H1 (cell line): ENCODE data around the gene ADAM19. TPM values are rescaled to one million over a fixed set of nuclear protein-coding genes. Genes with fewer than 3 reads are reported as not detected.

ENCODE experiments used
- CTCF ChIA-PET: fragments of 300-600 bp; sonication (Branson Sonifier 250); formaldehyde crosslinking; loops from one replicate; lab custom pipeline; 2021; ENCODE audit not compliant: partially characterized antibody; lab: Charles Lee
- POLR2A ChIA-PET: fragments of 300-600 bp; sonication (Branson Sonifier 250); formaldehyde crosslinking; loops from one replicate; lab custom pipeline; 2021; ENCODE audit warnings: inconsistent platforms; ENCODE audit not compliant: partially characterized antibody; lab: Charles Lee
- DNase-seq, 2 experiments: peaks; one replicate each; pipeline versions ENCODE4 v3.0.0 to v3.0.0-alpha.2; 2010 to 2022; ENCODE audit warnings: low spot score in 2 of 2, low read depth in 1 of 2, mixed read lengths in 1 of 2
- FAIRE-seq: peaks from 2 replicates; lab custom pipeline; 2011; peaks lifted over from hg19 to GRCh38; lab: Jason Lieb, UNC
- H2AFZ ChIP-seq: 2 replicates; pipeline ENCODE4 v1.8.1; 2012; ENCODE audit warnings: low read length, inconsistent platforms
- H2AK5ac ChIP-seq: 2 replicates; pipeline ENCODE4 v1.6.1; 2013; ENCODE audit warnings: low read depth, low read length
- H2BK120ac ChIP-seq: replicated peaks from 2 replicates; pipeline ENCODE3; 2013; ENCODE audit warnings: low read depth, low read length, inconsistent platforms
- H2BK12ac ChIP-seq: 2 replicates; pipeline ENCODE4 v1.6.1; 2013; ENCODE audit warnings: low read depth, low read length
- H2BK15ac ChIP-seq: 2 replicates; pipeline ENCODE4 v1.6.1; 2013; ENCODE audit warnings: low read length
- H2BK20ac ChIP-seq: 2 replicates; pipeline ENCODE4 v1.6.1; 2013; ENCODE audit warnings: low read length
- H2BK5ac ChIP-seq: 2 replicates; pipeline ENCODE4 v1.6.1; 2013; ENCODE audit warnings: low read depth, low read length
- H3K14ac ChIP-seq: 2 replicates; pipeline ENCODE4 v1.6.1; 2013; ENCODE audit warnings: inconsistent platforms; ENCODE audit not compliant: insufficient read length
- H3K18ac ChIP-seq: 2 replicates; pipeline ENCODE4 v1.6.1; 2013; ENCODE audit warnings: low read length; ENCODE audit errors: extremely low read depth
- H3K23ac ChIP-seq: 2 replicates; pipeline ENCODE4 v1.6.1; 2013; ENCODE audit warnings: inconsistent platforms; ENCODE audit not compliant: insufficient read length
- H3K23me2 ChIP-seq: 2 replicates; pipeline ENCODE4 v1.6.1; 2013; ENCODE audit warnings: low read depth, low read length
- H3K27ac ChIP-seq: 2 replicates; pipeline ENCODE4 v1.6.1; 2011; ENCODE audit warnings: low read depth, low read length, inconsistent platforms
- H3K27me3 ChIP-seq, 4 experiments: replicated peaks in 1 of 4; 1 replicate in 1 of 4; 2 replicates in 3 of 4; pipeline versions ENCODE4 v1.6.1 to v1.8.1; 2011 to 2013; ENCODE audit warnings: low read length in 3 of 4, mild to moderate bottlenecking in 3 of 4, inconsistent platforms in 2 of 4, mixed read lengths in 2 of 4, moderate library complexity in 1 of 4; ENCODE audit not compliant: control insufficient read depth in 3 of 4, insufficient read depth in 3 of 4; ENCODE audit errors: extremely low read depth in 1 of 4
- H3K36me3 ChIP-seq, 4 experiments: 2 replicates each; pipeline versions ENCODE4 v1.6.1 to v1.8.1; 2011 to 2013; ENCODE audit warnings: mild to moderate bottlenecking in 4 of 4, low read length in 3 of 4, moderate library complexity in 2 of 4, control low read depth in 1 of 4, inconsistent platforms in 1 of 4; ENCODE audit not compliant: insufficient read depth in 4 of 4, control insufficient read depth in 2 of 4
- H3K4ac ChIP-seq: replicated peaks from 2 replicates; pipeline ENCODE3; 2013; ENCODE audit warnings: low read length, low read depth, mixed read lengths, inconsistent platforms; ENCODE audit not compliant: insufficient read length
- H3K4me1 ChIP-seq, 4 experiments: replicated peaks in 1 of 4; 1 replicate in 1 of 4; 2 replicates in 3 of 4; pipeline versions ENCODE4 v1.6.1 to v1.8.1; 2011 to 2013; ENCODE audit warnings: low read length in 3 of 4, inconsistent platforms in 2 of 4, mixed read lengths in 1 of 4; ENCODE audit not compliant: insufficient read depth in 4 of 4, control insufficient read depth in 3 of 4
- H3K4me2 ChIP-seq, 2 experiments: 2 replicates each; pipeline versions ENCODE4 v1.6.1 to v1.8.1; 2011 to 2013; ENCODE audit warnings: low read depth in 2 of 2, low read length in 2 of 2, control low read depth in 1 of 2, inconsistent platforms in 1 of 2, mild to moderate bottlenecking in 1 of 2; ENCODE audit not compliant: insufficient read depth in 1 of 2
- H3K4me3 ChIP-seq, 4 experiments: fragments of 200-600, 300-600 bp in 1 of 4; sonication (generic), shearing (Covaris generic), sonication (Bioruptor Twin) in 1 of 4; 2 replicates each; pipeline versions ENCODE4 v1.5.1 to v1.8.1; 2011 to 2016; ENCODE audit warnings: low read length in 4 of 4, low read depth in 3 of 4, control low read depth in 2 of 4, inconsistent platforms in 2 of 4, mild to moderate bottlenecking in 2 of 4, mixed read lengths in 1 of 4, moderate library complexity in 1 of 4; ENCODE audit not compliant: insufficient read depth in 2 of 4; ENCODE audit errors: extremely low read depth in 1 of 4
- H3K56ac ChIP-seq: replicated peaks from 2 replicates; pipeline ENCODE3; 2013; ENCODE audit warnings: low read depth, mild to moderate bottlenecking, mixed read lengths, low read length, inconsistent platforms; ENCODE audit not compliant: insufficient read length
- H3K79me1 ChIP-seq: 2 replicates; pipeline ENCODE4 v1.6.1; 2013; ENCODE audit warnings: low read depth, low read length, control low read depth
- H3K79me2 ChIP-seq, 2 experiments: 2 replicates each; pipeline versions ENCODE4 v1.6.1 to v1.8.1; 2012 to 2013; ENCODE audit warnings: low read length in 2 of 2, mild to moderate bottlenecking in 2 of 2, inconsistent platforms in 1 of 2; ENCODE audit not compliant: insufficient read depth in 2 of 2, control insufficient read depth in 1 of 2
- H3K9ac ChIP-seq, 4 experiments: replicated peaks in 1 of 4; 1 replicate in 1 of 4; 2 replicates in 3 of 4; pipeline versions ENCODE4 v1.6.1 to v1.8.1; 2011 to 2013; ENCODE audit warnings: low read depth in 3 of 4, low read length in 3 of 4, control low read depth in 2 of 4, mild to moderate bottlenecking in 2 of 4, moderate library complexity in 2 of 4, inconsistent platforms in 1 of 4; ENCODE audit errors: extremely low read depth in 1 of 4
- H3K9me3 ChIP-seq, 2 experiments: 2 replicates each; pipeline versions ENCODE4 v1.6.1 to v1.8.1; 2012 to 2013; ENCODE audit warnings: mild to moderate bottlenecking in 2 of 2, moderate library complexity in 2 of 2, control low read depth in 1 of 2, inconsistent platforms in 1 of 2, low read depth in 1 of 2, low read length in 1 of 2, mixed read lengths in 1 of 2; ENCODE audit not compliant: insufficient read depth in 2 of 2
- H4K20me1 ChIP-seq, 2 experiments: replicated peaks in 1 of 2; 2 replicates each; pipeline versions ENCODE3 to v1.8.1; 2011 to 2013; ENCODE audit warnings: inconsistent platforms in 2 of 2, low read length in 2 of 2, mild to moderate bottlenecking in 1 of 2; ENCODE audit not compliant: insufficient read depth in 2 of 2, control insufficient read depth in 1 of 2
- H4K5ac ChIP-seq: 2 replicates; pipeline ENCODE4 v1.6.1; 2013; ENCODE audit warnings: low read length, low read depth, mixed read lengths, inconsistent platforms; ENCODE audit not compliant: insufficient read length
- H4K8ac ChIP-seq: 2 replicates; pipeline ENCODE4 v1.8.0; 2013; ENCODE audit warnings: mild to moderate bottlenecking, moderate library complexity, low read length, inconsistent platforms; ENCODE audit not compliant: insufficient read depth; ENCODE audit errors: extremely low read depth
- H4K91ac ChIP-seq: replicated peaks from 2 replicates; pipeline ENCODE3; 2013; ENCODE audit warnings: low read length, mixed read lengths, inconsistent platforms; ENCODE audit not compliant: insufficient read length
- BRCA1 ChIP-seq: IDR thresholded peaks from 2 replicates; pipeline ENCODE4 v1.6.1; 2012; ENCODE audit warnings: low read depth, low read length, improper control_type of control experiment
- CBX8 ChIP-seq: fragments of 300-800, 300-1000 bp; sonication (generic); IDR thresholded peaks from 2 replicates; pipeline ENCODE4 v1.7.1; 2016; ENCODE audit warnings: low read depth, low read length, borderline replicate concordance
- CHD1 ChIP-seq: IDR thresholded peaks from 2 replicates; pipeline ENCODE4 v1.6.1; 2012; ENCODE audit warnings: low read depth, low read length, improper control_type of control experiment
- EGR1 ChIP-seq: IDR thresholded peaks from 2 replicates; pipeline ENCODE4 v1.6.1; 2011; ENCODE audit warnings: low read depth, low read length, borderline replicate concordance
- JUN ChIP-seq: IDR thresholded peaks from 2 replicates; pipeline ENCODE4 v1.6.1; 2011; ENCODE audit warnings: low read depth, mild to moderate bottlenecking, improper control_type of control experiment, low read length
- JUND ChIP-seq: IDR thresholded peaks from 2 replicates; pipeline ENCODE4 v1.6.1; 2011; ENCODE audit warnings: mild to moderate bottlenecking, improper control_type of control experiment, low read length
- KDM5A ChIP-seq: fragments of 200-600 bp; IDR thresholded peaks from 2 replicates; pipeline ENCODE4 v1.7.1; 2012; ENCODE audit warnings: mild to moderate bottlenecking, low read length, inconsistent platforms, mixed read lengths
- PHF8 ChIP-seq: fragments of 200-600 bp; sonication (generic); conservative IDR thresholded peaks from 2 replicates; pipeline ENCODE4 v1.7.1; 2012; ENCODE audit warnings: low read depth, mild to moderate bottlenecking, inconsistent platforms, low read length, moderate library complexity
- POLR2A ChIP-seq, 2 experiments: IDR thresholded peaks; 1 replicate in 1 of 2; 2 replicates in 1 of 2; pipeline ENCODE4 v1.6.1; 2011; ENCODE audit warnings: low read depth in 2 of 2, low read length in 2 of 2, mild to moderate bottlenecking in 2 of 2; ENCODE audit errors: control extremely low read depth in 1 of 2
- SP1 ChIP-seq: IDR thresholded peaks from 2 replicates; pipeline ENCODE4 v1.6.1; 2011; ENCODE audit warnings: low read depth, low read length
- TBP ChIP-seq: IDR thresholded peaks from 2 replicates; pipeline ENCODE4 v1.6.1; 2011; ENCODE audit warnings: low read depth, low read length, improper control_type of control experiment
- WGBS, 2 experiments: shearing (Covaris generic) in 1 of 2; methylation state at CpG; one replicate each; pipeline versions ENCODE4 v1.1.6 to v1.1.7; 2013 to 2015; ENCODE audit warnings: low lambda C conversion rate in 2 of 2, mixed read lengths in 2 of 2, inconsistent platforms in 1 of 2, low coverage in 1 of 2, missing lambda C conversion rate in 1 of 2; ENCODE audit not compliant: insufficient replicate concordance in 2 of 2, insufficient coverage in 1 of 2, insufficient read length in 1 of 2; ENCODE audit errors: extremely low coverage in 1 of 2, missing lambda C conversion rate in 1 of 2; 5-methylcytosine and 5-hydroxymethylcytosine counted together
- polyA plus RNA-seq, 7 experiments: library from polyadenylated mRNA; depleted of rRNA in 3 of 7; stranded (reverse) in 5 of 7; unstranded in 2 of 7; fragments of >200 nt in 5 of 7; fragments of 200-250 nt in 2 of 7; gene quantifications; 1 replicate in 5 of 7; 2 replicates in 1 of 7; 4 replicates in 1 of 7; pipeline versions ENCODE4 v1.2.1 to v1.2.3, GENCODE V29; 2011 to 2013; ENCODE audit warnings: missing spikeins in 2 of 7, mixed read lengths in 2 of 7
- total RNA-seq: library from RNA; stranded (reverse); fragmentation: NEBNext Ultra II Directional; extraction: Animal tissue kit (Norgen Biotek cat#: 25700); gene quantifications from 2 replicates; pipeline ENCODE4 v1.2.1, GENCODE V29; 2021

ADAM19 gene
- total and polyA plus RNA-seq, 2 of the 8 experiments (the other 6 are each of a cell fraction or from before 2014, with no cell fraction given) = 6.5 to 22.7 TPM

- no peak overlapping the region for H3K27ac ChIP-seq
- no peak overlapping the region for H3K14ac ChIP-seq
- ChIA-PET POLR2A (no interaction called here), CTCF (interaction anchor here (0.6 to 1.4 kb wide), 4 partner anchors 13 to 1146 kb away, joined by 3 to 4 read pairs (median 4); no protein-coding TSS in a partner anchor)
- H3K4me3 ChIP-seq = no peak overlapping the region
- no peak overlapping the region for H2BK5ac ChIP-seq
- H3K4me2 ChIP-seq = no peak overlapping the region
- H4K8ac ChIP-seq = no peak overlapping the region
- no peak overlapping the region for H3K23ac ChIP-seq
- no peak overlapping the region for H3K4ac ChIP-seq
- no peak overlapping the region for H2AK5ac ChIP-seq
- H2BK15ac ChIP-seq = no peak overlapping the region
- H3K79me1 ChIP-seq = no peaks in the 10 kb centered on the region
- H3K4me1 ChIP-seq = no peaks in the 10 kb centered on the region; a peak in 1 of 7 replicates
- no peak overlapping the region for H3K56ac ChIP-seq
- H2AFZ ChIP-seq = no peak overlapping the region
- H3K9ac ChIP-seq = no peak overlapping the region
- no peaks in the 10 kb centered on the region; a peak in 2 of 8 replicates for H3K36me3 ChIP-seq
- H4K91ac ChIP-seq = no peak overlapping the region
- H3K79me2 ChIP-seq = no peaks in the 10 kb centered on the region
- DNase-seq (no peak), FAIRE-seq (no peak)
- H4K5ac ChIP-seq = no peak overlapping the region
- H4K20me1 ChIP-seq = no peaks in the 10 kb centered on the region
- no peak overlapping the region for H2BK20ac ChIP-seq
- no peak overlapping the region for H3K18ac ChIP-seq
- H2BK12ac ChIP-seq = no peak overlapping the region
- no peak overlapping the region for H2BK120ac ChIP-seq
- no peaks in the 10 kb centered on the region for H3K27me3 ChIP-seq
- 85% methylated on average over 3 of the region's 3 CpGs; no CpG with 5 or more reads in 1 of the 2 experiments for WGBS, 2 experiments
- H3K23me2 ChIP-seq = no peaks in the 10 kb centered on the region
- H3K9me3 ChIP-seq = no peaks in the 10 kb centered on the region
- TF ChIP-seq POLR2A (IDR thresholded peaks at IDR 0.05; ENCODE audit: control extremely low read depth in 1 of 2, low read depth in 2 of 2, low read length in 2 of 2) = no peak
- TF ChIP-seq JUN = no peak
- no peak for TF ChIP-seq CHD1
- no peak for TF ChIP-seq BRCA1
- no peak for TF ChIP-seq SP1
- no peak for TF ChIP-seq EGR1
- no peak for TF ChIP-seq JUND
- no peak for TF ChIP-seq KDM5A
- TF ChIP-seq PHF8 = no peak
- no peak for TF ChIP-seq CBX8
- TF ChIP-seq TBP = no peak
These were observed 69.4 kb downstream of the ADAM19 start for GRCh38 chr5:157506066-157506590.
